Activated CD8-positive, alpha-beta T cell treated with anti-CD3 and anti-CD28 coated beads, Interleukin-2, amount 10 ng/mL, durations not matched to agents 7 days and 5 days (primary cell): ENCODE results near the gene ACTR5. TPM values are rescaled to one million over a fixed set of nuclear protein-coding genes. Genes with fewer than 3 reads are reported as not detected.

Source experiments
- ATAC-seq: fragments of 150-1000 bp; cut with Tn5 transposase; one replicate; pipeline ENCODE4 v1.10.0; 2021; ENCODE audit warnings: moderate library complexity
- CTCF ChIA-PET: fragments of 350-600 bp; sonication (Branson Sonifier 250); formaldehyde crosslinking; loops from one replicate; lab custom pipeline; 2021; ENCODE audit warnings: antibody characterized with exemption; lab: Charles Lee
- POLR2A ChIA-PET: fragments of 350-600 bp; sonication (Branson Sonifier 250); formaldehyde crosslinking; loops from one replicate; lab custom pipeline; 2021; ENCODE audit warnings: antibody characterized with exemption; lab: Charles Lee
- DNase-seq: peaks from one replicate; pipeline ENCODE4 v3.0.0-alpha.2; 2020
- H3K27ac Mint-ChIP-seq: one replicate; pipeline ENCODE4 v1.8.0; 2021; ENCODE audit warnings: mild to moderate bottlenecking, mixed read lengths
- H3K27me3 Mint-ChIP-seq: one replicate; pipeline ENCODE4 v1.8.0; 2021; ENCODE audit warnings: low read depth, mixed read lengths
- H3K36me3 Mint-ChIP-seq: one replicate; pipeline ENCODE4 v1.8.0; 2021; ENCODE audit warnings: low read depth, mixed read lengths
- H3K4me1 Mint-ChIP-seq: one replicate; pipeline ENCODE4 v1.8.0; 2021; ENCODE audit warnings: low read depth, mixed read lengths
- H3K4me3 Mint-ChIP-seq: one replicate; pipeline ENCODE4 v1.8.0; 2021; ENCODE audit warnings: mild to moderate bottlenecking, mixed read lengths
- H3K9me3 Mint-ChIP-seq: one replicate; pipeline ENCODE4 v1.8.0; 2022; ENCODE audit warnings: mixed read lengths; ENCODE audit not compliant: insufficient read depth
- total RNA-seq, 2 experiments: library from RNA; stranded (reverse); gene quantifications; one replicate each; pipeline ENCODE4 v1.2.3, GENCODE V29; 2021

ACTR5 gene
- total RNA-seq, result 1 to 10 TPM; 8.4 to 9.2 TPM

DNA sequence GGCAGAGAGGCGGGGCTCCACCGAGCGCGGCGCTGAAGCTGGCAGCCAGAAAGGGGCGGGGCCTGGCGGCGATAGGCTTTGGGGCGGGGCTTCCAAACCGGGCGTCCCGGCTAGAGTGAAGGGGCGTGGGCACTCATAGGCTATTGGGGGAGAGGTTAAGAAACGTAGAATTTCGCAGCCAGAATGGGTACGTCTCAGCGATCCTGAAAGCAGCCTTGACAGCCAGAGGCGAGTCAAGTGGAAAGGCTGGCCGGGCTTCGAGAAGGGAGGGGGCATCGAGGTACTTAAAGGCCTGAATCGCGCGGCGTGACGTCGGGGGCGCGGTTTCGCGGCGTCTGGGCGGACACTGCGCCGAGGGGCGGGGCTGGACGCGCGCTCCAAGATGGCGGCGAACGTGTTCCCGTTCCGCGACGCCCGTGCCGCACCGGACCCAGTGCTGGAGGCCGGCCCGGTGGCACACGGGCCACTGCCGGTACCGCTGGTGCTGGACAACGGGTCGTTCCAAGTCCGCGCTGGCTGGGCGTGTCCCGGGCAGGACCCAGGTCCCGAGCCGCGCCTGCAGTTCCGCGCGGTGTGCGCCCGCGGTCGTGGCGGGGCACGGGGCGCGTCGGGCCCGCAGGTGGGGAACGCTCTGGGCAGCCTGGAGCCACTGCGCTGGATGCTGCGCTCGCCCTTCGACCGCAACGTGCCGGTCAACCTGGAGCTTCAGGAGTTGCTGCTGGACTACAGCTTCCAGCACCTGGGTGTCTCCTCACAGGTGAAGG is at the start of gene ACTR5:
ACTR5 (plus strand) TSS at position 364 of the 764 bp plus-strand sequence; CDS start at position 383, 19 bp downstream.
- Mint-ChIP-seq H3K9me3 (no peaks in the 10 kb centered on the region), H3K4me1 (peaks cover 29% of the 10 kb centered on the region), H3K27me3 (peaks cover 5% of the 10 kb centered on the region), H3K4me3 (peak within 1 kb of the TSS; percentile 93), H3K36me3 (peaks cover 10% of the 10 kb centered on the region), H3K27ac (peak within 1 kb of the TSS; percentile 97)
- DNase-seq, result peak; percentile 97
- CTCF ChIA-PET, result interaction anchor here (0.7 to 5.8 kb wide), 8 partner anchors 9 to 301 kb away, joined by 3 to 59 read pairs (median 4); no protein-coding TSS in a partner anchor
- POLR2A ChIA-PET, result interaction anchor here (0.7 to 2.6 kb wide), 3 partner anchors 23 to 172 kb away, joined by 3 to 14 read pairs (median 4); partner anchors contain the start of gene PPP1R16B
- peak; percentile 92 for ATAC-seq

DNA sequence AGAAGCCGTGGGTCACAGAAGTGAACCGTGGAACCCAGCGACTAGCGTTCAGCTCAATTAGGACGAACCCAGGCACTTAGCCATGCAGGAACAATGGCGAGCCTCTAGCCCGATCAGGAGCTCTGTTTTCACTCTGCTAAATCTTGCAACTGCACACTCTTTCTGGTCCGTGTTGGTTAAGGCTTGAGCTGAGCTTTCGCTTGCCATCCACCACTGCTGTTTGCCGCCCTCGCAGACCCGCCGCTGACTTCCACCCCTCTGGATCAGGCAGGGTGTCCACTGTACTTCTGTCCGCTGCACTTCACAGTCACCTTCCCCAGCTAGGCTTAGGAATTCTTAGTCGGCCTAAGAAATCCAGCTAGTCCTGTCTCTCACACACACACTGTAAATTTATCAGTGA is 49.7 kb upstream of the ACTR5 start:
- ChIA-PET POLR2A (no interaction called here), CTCF (no interaction called here)
- no peak for DNase-seq
- Mint-ChIP-seq H3K9me3 (no peaks in the 10 kb centered on the region), H3K27ac (no peak overlapping the region), H3K4me1 (no peaks in the 10 kb centered on the region), H3K27me3 (peaks cover 8% of the 10 kb centered on the region), H3K4me3 (no peak overlapping the region), H3K36me3 (no peaks in the 10 kb centered on the region)
- no peak for ATAC-seq

DNA sequence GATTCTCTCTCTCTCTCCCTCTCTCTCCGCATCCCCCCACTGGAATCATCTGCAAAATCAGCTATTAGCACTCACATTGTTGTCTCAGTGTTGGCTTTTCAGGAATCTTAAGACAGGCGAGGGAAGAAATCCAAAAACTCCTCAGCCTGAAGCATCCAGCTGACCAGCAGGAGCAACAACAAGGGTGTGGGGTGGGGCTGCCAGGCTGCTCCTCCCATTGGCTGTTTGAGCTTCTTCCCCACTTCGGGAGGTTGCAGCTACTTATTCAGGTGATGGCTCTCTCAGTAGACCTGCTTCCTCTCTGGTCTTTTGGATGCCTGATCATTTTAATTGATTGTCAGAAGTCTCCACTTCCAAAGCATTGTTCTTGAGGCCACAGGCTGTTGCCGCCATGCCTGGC is 48.1 kb upstream of the ACTR5 start:
- no peaks in the 10 kb centered on the region for H3K9me3 Mint-ChIP-seq
- ATAC-seq, result no peak
- no peak for DNase-seq
- no peaks in the 10 kb centered on the region for H3K36me3 Mint-ChIP-seq
- peaks cover 14% of the 10 kb centered on the region for H3K27me3 Mint-ChIP-seq
- no peak overlapping the region for H3K27ac Mint-ChIP-seq
- no peaks in the 10 kb centered on the region for H3K4me1 Mint-ChIP-seq
- CTCF ChIA-PET, result interaction anchor here (1.3 kb wide), 1 partner anchor 26 kb away, joined by 3 read pairs; no protein-coding TSS in a partner anchor
- POLR2A ChIA-PET, result no interaction called here
- H3K4me3 Mint-ChIP-seq, result no peak overlapping the region

DNA sequence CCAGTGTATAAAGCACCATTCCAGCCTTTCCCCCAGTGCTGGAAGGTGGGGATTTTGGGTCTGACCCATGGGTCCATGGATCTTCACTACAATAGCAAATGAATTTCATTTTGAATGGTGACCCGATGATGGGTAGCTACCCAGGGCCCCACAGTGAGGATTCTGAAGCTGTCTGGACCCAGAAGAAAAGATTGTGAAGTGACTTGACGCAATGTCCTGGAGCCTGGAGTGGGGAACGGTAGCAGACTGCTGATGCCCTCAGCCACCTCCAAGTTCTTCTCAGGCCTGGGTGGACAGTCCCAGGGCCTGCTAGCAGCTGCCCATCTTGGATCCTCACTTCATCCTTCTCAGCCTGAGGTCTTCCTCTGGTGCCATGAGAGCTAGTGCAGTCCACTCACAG is 47.3 kb upstream of the ACTR5 start:
- ATAC-seq (no peak), DNase-seq (no peak)
- POLR2A ChIA-PET, result no interaction called here
- H3K9me3 Mint-ChIP-seq, result no peaks in the 10 kb centered on the region
- CTCF ChIA-PET, result interaction anchor here (1.3 kb wide), 1 partner anchor 25 kb away, joined by 3 read pairs; no protein-coding TSS in a partner anchor
- H3K27me3 Mint-ChIP-seq, result peaks cover 14% of the 10 kb centered on the region
- H3K27ac Mint-ChIP-seq, result no peak overlapping the region
- H3K4me3 Mint-ChIP-seq, result no peak overlapping the region
- no peaks in the 10 kb centered on the region for H3K4me1 Mint-ChIP-seq
- no peaks in the 10 kb centered on the region for H3K36me3 Mint-ChIP-seq

DNA sequence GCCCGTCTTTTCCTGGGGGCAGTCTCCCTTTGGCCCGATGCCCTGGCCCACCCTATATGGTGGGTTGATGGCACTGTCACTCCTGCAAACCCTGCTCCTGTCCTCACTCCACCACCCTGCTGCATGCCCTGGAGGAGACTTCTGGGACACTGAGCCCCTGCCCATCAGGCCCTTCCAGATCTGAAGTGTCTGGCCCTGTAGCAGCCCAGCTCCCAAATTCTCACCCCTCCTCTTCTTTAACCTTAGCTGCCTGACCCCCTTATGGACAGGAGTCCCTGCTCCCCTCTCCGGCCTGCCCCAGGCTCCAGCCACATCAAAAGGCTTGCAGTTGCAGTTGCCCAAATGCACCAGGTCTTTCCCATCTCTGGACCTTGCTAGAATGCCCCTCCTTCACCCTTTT is 44.7 kb upstream of the ACTR5 start:
- CTCF ChIA-PET, result interaction anchor here (1.0 kb wide), 1 partner anchor 47 kb away, joined by 3 read pairs; no protein-coding TSS in a partner anchor
- no peaks in the 10 kb centered on the region for H3K4me1 Mint-ChIP-seq
- POLR2A ChIA-PET, result no interaction called here
- no peak overlapping the region for H3K27ac Mint-ChIP-seq
- ATAC-seq, result no peak
- H3K4me3 Mint-ChIP-seq, result no peak overlapping the region
- H3K27me3 Mint-ChIP-seq, result peaks cover 24% of the 10 kb centered on the region
- H3K9me3 Mint-ChIP-seq, result no peaks in the 10 kb centered on the region
- no peaks in the 10 kb centered on the region for H3K36me3 Mint-ChIP-seq
- no peak for DNase-seq

DNA sequence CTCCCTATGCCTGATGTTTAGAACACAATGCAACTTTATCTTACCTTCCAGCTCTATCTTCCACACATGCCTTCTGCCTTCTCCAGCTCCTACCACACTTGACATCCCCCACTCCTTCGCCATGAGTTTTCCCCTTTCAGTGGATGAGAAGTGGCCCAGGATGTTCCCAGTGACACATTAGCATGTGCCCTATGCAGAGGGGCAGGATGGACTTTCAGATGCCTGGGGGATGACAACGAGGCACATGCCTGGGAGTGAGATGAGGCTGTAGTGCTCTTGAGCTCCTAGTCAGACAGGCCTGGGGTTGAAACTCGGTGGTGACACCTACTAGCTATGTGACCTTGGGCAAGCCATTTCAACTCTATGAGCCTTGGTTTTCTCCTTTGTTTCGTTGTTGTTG is 44.1 kb upstream of the ACTR5 start:
- ChIA-PET CTCF (interaction anchor here (1.0 kb wide), 1 partner anchor 46 kb away, joined by 3 read pairs; no protein-coding TSS in a partner anchor), POLR2A (no interaction called here)
- ATAC-seq (no peak), DNase-seq (no peak)
- Mint-ChIP-seq H3K27ac (no peak overlapping the region), H3K27me3 (peaks cover 24% of the 10 kb centered on the region), H3K4me1 (no peaks in the 10 kb centered on the region), H3K36me3 (no peaks in the 10 kb centered on the region), H3K4me3 (no peak overlapping the region), H3K9me3 (no peaks in the 10 kb centered on the region)

DNA sequence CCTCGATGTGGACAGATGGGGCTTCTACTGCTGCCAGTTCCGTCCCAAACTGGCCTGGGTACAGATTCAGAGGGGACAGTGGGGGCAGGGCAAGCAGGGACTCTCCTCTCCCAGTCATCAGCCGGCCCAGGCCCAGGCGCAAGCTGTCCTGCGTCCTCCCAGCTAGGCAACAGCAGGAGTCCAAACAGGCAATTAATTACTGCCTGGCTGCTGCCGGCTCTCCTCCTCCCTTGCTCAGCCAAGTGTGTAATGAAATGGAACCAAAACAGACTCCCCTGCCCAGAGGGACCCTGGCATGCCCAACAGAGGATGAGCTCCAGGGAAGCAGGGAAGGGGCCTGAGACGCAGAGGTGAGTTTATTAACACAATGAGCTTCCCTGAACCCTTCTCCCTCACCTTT is 41.8 kb upstream of the ACTR5 start:
- no peak for ATAC-seq
- no peak for DNase-seq
- Mint-ChIP-seq H3K27me3 (peaks cover 25% of the 10 kb centered on the region), H3K4me3 (no peak overlapping the region), H3K4me1 (no peaks in the 10 kb centered on the region), H3K27ac (no peak overlapping the region), H3K36me3 (no peaks in the 10 kb centered on the region), H3K9me3 (no peaks in the 10 kb centered on the region)
- ChIA-PET POLR2A (no interaction called here), CTCF (no interaction called here)

DNA sequence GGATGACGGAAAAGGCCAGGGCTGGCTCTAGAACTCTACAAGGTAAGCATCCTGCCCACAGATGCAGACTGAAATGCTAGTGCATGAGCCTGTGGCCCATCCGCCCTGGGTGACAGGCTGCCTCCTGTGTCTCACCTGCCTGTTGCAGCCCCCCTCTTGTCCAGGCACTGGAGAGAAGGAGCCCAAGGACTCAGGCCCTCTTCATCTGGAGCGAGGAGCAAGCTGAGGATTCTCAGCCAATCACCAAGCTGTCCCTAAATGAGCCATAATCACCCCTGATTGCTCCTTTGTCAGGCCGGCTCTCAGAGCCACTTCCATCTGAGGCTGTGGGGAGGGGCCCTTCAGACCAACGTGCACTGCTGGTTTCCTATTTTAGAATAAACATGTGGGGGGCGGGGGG is 34.0 kb upstream of the ACTR5 start:
- ChIA-PET POLR2A (no interaction called here), CTCF (interaction anchor here (0.7 to 1.3 kb wide), 2 partner anchors 10 to 12 kb away, joined by 3 read pairs; partner anchors contain the start of gene SLC32A1)
- ATAC-seq (no peak), DNase-seq (no peak)
- peaks cover 36% of the 10 kb centered on the region for H3K27me3 Mint-ChIP-seq
- no peaks in the 10 kb centered on the region for H3K9me3 Mint-ChIP-seq
- H3K27ac Mint-ChIP-seq, result no peak overlapping the region
- no peaks in the 10 kb centered on the region for H3K4me1 Mint-ChIP-seq
- H3K36me3 Mint-ChIP-seq, result no peaks in the 10 kb centered on the region
- no peak overlapping the region for H3K4me3 Mint-ChIP-seq

DNA sequence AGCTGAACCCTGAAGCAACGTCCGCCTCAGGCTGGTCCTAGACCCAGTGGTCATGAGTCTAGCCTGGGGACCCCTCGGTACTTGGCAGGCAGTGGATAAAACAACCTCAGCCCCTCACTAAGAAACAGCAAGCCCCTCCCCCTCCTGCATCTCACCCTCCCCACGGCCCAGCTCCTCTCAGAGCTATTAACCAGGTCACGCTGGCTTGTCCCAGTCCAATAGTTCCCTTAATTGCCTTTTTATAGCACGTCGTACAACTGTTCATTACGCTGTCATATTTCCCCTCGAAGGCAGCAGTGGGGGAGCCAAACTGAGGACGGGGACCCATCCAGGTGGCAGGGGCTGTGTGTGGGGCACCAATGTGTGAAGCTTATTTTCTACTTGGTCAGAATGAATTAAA is 32.6 kb upstream of the ACTR5 start:
- Mint-ChIP-seq H3K4me3 (no peak overlapping the region), H3K4me1 (no peaks in the 10 kb centered on the region), H3K27ac (no peak overlapping the region), H3K27me3 (peaks cover 42% of the 10 kb centered on the region), H3K36me3 (no peaks in the 10 kb centered on the region), H3K9me3 (no peaks in the 10 kb centered on the region)
- DNase-seq (no peak), ATAC-seq (no peak)
- CTCF ChIA-PET, result no interaction called here
- POLR2A ChIA-PET, result no interaction called here

DNA sequence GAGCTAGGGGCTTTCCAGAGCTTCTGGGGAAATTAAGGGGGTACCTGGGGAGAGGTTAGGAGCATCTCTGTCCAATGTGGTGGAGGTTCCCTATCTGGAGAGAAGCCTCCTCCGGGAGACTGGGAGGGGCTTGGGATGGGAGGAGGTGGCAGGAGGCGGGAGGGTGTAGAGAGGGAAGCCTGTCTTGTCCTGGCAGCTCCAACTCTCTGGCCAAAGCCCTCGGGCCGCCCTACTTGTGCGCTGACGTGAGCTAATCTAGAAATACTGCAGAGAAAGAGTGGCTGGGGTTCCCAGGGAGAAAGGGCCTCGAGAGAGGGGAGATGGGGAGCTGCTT is 25.6 kb upstream of the ACTR5 start:
- POLR2A ChIA-PET, result no interaction called here
- no peak for ATAC-seq
- peaks cover 32% of the 10 kb centered on the region for H3K4me1 Mint-ChIP-seq
- H3K27ac Mint-ChIP-seq, result no peak overlapping the region
- no peak overlapping the region for H3K4me3 Mint-ChIP-seq
- DNase-seq, result no peak
- H3K9me3 Mint-ChIP-seq, result peaks cover 1% of the 10 kb centered on the region
- CTCF ChIA-PET, result interaction anchor here (4.6 kb wide), 1 partner anchor 29 kb away, joined by 26 read pairs; no protein-coding TSS in a partner anchor
- H3K36me3 Mint-ChIP-seq, result peaks cover 7% of the 10 kb centered on the region
- peaks cover 90% of the 10 kb centered on the region for H3K27me3 Mint-ChIP-seq

DNA sequence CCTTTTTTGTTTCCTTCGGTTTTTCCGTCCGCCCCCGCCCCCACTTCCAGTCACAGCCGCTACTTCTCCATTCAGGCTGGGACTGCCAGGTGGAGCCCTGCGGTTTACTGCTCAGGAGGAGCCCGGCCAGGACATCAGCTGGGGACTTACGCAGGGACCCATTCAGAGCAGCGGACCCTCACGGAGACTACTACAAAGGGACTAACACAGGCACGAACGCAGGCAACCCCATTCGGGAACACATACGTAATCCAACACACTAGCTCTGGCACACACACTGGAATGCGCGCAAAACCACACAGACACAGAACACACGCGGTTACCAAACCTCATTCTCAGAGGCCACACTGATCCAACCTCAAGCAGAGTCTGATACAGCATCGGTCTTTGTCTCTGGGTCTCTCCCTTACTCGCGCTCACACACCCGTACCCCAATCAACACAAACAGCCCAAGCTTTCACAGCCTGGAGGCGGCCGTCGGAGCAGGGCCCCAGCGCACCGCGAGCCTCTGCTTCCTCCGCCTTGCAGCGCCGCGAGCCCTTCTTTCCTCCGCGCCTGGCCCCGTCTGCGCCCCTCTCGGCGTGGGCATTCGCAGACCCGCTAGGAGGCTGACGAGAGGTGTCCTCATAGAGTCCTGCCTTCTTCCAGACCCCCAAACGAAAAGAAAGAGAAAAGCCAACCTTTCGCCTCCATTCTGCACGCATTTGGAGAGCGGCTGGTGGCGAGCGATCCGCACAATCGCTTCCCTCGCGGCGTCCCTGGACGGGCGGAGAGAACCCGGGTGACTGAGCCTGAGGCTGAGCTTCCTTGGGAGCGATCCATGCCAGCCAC is 25.0 kb upstream of the ACTR5 start:
- Mint-ChIP-seq H3K9me3 (peaks cover 7% of the 10 kb centered on the region), H3K36me3 (peaks cover 13% of the 10 kb centered on the region), H3K27ac (peak overlapping the region; percentile 54), H3K4me3 (no peak overlapping the region), H3K4me1 (peaks cover 38% of the 10 kb centered on the region), H3K27me3 (peaks cover 90% of the 10 kb centered on the region)
- ATAC-seq (no peak), DNase-seq (no peak)
- POLR2A ChIA-PET, result no interaction called here
- CTCF ChIA-PET, result interaction anchor here (1.2 to 4.6 kb wide), 2 partner anchors 12 to 28 kb away, joined by 3 to 26 read pairs; no protein-coding TSS in a partner anchor
